HG03439 (cell line): ENCODE results near the gene CDC42EP3.

Experiments
- ATAC-seq: cut with Tn5 transposase; IDR thresholded peaks from one replicate; pipeline ENCODE4 v1.9.1; 2021; ENCODE audit warnings: mild to moderate bottlenecking, moderate library complexity; ENCODE audit not compliant: unreplicated experiment

CDC42EP3 gene

DNA sequence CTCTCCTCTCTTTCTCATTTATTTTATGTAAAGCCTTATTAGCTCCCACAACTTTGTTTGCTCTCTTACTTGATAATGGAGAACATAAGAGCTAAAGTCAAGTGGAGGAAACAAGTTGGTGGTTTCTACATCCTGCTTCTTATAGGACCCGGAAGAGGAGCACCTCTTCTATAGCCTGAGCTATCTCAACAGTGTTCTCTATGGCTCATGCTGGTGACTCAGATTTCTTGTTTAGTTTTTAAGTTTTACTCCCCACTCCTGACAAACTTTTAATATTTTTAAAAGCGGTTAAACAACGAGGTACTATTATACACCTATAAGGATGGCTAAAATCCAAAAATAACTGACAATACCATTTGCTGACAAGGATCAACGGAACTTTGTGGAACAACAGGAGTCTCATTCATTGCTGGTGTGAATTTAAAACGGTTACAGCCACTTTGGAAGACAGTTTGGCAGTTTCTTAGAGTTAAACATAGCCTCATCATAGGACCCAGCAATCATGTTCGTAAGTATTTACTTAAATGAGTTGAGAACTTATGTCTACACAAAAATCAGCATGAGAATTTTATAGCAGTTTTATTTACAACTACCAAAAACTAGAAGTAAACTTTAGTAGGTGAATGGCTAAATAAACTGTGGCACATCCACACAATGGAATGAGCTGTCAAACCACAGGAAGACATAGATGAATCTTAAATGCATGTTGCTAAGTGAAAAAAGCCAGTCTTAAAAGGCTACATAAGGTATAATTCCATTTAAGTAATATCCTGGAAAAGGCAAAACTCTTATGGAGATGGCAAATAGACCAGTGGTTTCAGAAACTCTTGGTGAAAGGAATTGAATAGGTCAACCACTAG, 12.7 kb upstream of the CDC42EP3 start:
- ATAC-seq, result no peak

DNA sequence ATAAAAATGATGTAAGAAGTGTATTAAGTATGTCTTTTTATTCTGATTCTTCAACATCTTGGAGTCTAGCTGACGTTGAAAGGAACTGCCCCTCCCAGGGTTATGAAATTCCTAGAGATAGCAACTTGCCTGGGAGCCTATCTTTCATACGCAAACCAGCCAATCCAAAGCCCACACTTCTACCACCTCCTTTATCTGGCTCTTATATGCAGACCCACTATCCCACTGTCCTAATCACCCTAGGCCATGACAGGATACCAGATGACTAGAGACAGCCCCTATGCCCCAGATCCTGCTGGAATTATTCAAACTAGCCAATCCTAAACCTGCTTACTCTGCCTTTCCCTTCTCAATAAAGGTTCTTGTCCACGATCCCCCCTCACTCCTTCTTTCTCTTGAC, 11.8 kb upstream of the CDC42EP3 start:
- no peak for ATAC-seq

DNA sequence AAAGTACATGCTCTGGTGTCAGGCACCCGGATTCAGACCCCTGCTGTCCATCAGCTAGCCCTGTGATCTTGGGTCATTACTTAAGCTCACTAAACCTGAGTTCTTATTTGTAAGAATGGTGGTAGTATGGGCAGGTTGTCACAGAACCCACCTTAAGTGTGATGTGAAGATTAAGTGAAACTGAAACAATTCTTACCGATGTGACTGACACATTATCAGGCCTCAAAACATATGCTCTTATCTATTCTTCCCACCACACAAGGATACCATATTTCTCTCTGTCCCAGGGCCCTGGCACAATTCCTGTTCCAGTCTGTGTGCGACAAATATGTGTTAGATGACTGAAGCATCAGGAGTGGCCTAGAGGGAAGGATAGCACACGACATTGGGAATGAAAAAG, 11.0 kb upstream of the CDC42EP3 start:
- ATAC-seq, result no peak

DNA sequence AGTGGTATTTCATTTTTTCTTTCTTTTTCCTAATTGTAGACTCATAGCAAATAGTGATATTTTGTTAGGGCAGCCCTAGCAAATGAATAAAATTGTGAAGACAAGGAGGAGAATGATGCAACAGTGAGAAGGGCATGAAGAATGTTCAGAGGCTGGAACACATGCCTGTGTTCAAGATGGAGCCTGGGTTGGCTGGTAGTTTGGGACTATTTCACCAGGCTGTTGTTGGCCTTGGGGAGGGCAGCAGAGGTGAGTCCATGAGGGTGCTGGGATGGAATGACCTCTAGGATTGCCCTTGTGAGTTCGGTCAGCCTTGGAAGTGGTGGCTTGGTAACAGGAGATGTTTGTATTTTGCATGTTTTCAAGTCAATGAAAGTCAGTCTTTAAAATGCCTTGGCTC, 10.1 kb upstream of the CDC42EP3 start:
- no peak for ATAC-seq

DNA sequence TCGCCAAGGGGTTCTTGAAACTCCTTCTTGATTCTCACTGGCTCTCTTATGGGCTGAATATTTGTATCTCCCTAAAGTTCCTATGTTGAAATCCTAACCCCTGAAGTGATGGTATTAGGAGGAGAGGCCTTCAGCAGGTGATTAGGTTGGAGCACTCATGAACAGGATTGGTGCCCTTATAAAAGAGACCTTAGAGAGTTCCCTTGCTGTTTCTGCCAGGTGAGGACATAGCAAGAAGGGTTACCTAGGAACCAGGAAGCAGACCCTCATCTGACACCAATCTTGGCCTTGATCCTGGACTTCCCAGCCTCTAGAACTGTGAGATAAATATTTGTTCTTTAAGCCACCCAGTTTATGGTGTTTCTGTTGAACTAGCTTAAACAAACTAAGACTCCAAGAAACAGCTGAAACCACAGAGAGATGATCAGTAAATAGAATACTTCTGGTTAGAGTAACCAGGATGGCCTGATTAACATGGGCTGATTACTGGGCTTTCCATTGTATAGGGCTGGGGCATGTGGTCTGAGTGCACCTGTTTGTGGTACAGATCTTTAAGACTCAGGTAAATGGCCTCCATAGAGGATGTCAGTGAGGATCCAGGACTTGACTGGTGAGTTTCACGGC, 7.7 kb upstream of the CDC42EP3 start:
- ATAC-seq, result no peak

- ATAC-seq, result no peak
These were observed 4.8 kb upstream of the CDC42EP3 start for GRCh38 chr2:37676274-37676673.

- ATAC-seq, result no peak
These were observed 3.5 kb upstream of the CDC42EP3 start for GRCh38 chr2:37674946-37675345.

DNA sequence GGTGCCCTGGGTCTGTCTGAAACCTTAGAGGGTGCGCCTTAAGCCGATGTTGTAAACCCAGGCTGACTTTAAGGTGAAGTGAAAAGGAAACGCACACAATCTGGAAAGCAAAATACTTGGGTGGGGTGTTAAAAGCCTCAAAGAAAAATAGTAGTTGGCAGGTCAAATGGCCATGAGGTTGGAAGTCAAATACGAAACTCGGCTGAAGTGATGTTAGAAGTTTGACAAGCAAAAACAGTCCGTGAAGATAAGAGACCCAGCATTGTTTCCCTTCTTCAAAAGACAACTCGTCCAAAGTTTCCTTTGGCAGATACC, 1.4 kb upstream of the CDC42EP3 start:
- ATAC-seq, result no peak

DNA sequence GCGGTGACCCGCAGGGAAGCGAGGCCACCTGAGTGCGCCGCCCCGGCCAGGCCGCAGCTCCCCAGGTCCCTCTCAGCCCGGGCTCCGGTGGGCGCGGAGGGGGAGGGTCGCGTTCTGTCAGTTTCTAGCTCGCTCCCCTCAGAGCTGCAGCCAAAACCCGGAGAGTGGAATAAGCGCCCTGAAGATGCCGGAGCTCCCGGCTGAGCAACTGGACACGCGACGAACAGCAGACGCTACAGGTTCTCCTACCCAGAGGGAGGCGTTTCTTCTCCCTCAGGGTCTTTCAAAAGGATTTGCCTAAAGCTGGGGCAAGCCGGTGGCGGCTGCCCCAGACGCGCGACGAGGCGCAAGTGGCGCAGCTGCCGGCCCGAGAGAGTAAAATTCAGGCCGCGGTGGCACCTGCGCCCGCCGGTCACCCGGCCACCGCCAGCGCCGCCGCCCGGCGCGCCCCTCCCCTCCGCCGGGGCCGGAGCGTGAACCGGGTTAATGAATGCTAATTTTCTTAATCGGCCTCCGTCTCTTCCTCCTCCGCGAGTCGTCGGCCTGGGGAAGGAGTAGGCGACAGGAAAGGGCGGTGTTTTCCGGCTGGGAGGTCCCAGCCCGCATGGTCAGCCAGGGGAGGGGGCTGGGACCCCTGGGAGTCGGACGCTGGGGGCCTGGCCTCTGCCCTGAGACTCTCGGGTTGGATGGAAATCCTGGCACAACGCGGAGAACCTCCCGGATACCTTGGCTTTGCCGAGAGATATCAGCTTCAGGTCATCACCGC, 845 bp upstream of the CDC42EP3 start:
- peak; percentile 46 for ATAC-seq

GRCh38 chr2:37671816-37672103, 318 bp upstream of the CDC42EP3 start:
- peak; percentile 12 for ATAC-seq

- ATAC-seq, result no peak
These were observed 949 bp downstream of the CDC42EP3 start for GRCh38 chr2:37670378-37671008.

DNA sequence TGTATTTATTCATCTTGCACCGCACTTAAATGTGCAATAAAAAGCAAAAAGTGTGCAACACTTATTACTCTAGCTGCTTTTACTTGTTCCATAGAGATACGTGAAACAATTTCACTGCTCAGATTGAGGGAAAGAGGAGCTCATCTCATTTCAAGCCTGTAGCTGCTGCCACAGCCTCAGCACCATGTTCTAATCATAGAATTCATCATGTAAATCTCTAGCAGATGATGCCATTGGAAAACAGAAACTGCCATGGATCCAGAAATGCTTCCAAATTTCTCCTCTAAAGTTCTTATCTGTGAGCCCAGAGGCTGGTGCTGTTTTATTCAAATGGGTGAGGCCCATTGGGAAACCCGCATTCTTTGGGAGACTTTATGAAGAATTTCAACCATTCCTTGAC, 2.0 kb downstream of the CDC42EP3 start:
- ATAC-seq, result no peak

DNA sequence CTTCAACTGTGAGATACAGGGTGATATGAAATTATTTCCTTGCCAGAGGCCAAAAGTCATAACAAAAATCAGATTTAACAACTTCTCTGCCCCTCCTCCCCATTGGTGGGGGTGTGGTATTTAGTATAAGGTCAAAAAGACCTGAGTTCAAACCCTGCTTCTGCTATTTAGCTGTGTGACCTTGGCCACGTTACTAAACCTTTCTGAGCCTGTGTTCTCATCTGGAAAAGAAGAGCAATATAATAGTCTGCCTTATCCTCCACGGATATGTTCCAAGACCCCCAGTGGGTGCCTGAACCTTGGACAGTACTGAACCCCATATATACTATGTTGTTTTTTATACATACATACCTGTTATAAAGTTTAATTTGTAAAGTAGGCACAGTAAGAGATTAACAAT, 3.7 kb downstream of the CDC42EP3 start:
- ATAC-seq, result no peak

DNA sequence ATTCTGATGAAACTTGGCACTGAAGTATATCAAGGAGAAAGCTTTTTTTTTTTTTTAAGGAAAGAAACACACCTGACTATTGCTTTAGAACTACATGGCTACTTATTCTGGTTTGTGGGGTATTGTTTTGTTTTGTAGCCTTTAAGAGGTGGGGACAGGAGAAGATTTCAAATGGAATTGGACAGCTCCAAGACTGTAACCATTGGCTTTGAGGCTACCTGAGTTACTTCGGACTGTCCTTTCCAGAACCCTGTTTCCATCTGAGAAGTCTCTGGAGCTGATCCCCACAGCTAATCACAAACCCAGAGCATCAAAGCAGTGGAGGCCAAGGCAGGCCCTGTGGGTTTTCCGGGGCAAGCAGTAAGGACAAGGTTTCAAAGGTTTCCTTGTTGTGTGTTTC, 4.7 kb downstream of the CDC42EP3 start:
- ATAC-seq, result no peak

GRCh38 chr2:37665604-37666362, 5.7 kb downstream of the CDC42EP3 start:
- no peak for ATAC-seq

DNA sequence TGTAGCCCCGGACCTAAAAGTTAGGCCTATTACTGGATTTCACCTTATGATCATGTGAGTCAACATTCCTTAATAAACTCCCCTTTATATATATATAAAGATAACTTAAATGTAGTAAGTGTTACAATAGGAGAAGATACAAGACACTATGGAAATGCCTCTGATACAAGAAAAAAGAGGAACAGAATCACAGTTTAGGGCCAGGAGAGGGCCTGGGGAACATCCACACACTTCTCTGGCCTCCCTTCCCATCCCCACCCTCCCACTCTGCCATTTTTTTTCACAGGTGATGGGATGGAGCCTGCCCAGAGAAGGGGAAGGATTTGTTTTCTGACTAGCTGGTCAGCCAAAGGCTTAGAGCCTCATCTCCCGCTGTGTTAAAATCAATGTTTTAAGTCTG, 6.4 kb downstream of the CDC42EP3 start:
- no peak for ATAC-seq

DNA sequence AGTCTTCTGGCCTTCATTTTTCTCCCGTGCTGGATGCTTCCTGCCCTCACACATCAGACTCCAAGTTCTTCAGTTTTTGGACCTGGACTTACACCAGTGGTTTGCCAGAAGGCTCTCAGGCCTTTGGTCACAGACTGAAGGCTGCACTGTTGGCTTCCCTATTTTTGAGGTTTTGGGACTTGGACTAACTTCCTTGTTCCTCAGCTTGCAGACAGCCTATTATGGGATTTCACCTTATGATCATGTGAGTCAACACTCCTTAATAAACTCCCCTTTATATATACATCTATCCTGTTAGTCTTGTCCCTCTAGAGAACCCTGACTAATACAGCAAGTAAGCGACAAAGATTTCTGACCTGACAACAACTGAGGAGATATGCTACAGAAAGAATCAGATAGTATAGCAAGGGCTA, 7.2 kb downstream of the CDC42EP3 start:
- no peak for ATAC-seq

DNA sequence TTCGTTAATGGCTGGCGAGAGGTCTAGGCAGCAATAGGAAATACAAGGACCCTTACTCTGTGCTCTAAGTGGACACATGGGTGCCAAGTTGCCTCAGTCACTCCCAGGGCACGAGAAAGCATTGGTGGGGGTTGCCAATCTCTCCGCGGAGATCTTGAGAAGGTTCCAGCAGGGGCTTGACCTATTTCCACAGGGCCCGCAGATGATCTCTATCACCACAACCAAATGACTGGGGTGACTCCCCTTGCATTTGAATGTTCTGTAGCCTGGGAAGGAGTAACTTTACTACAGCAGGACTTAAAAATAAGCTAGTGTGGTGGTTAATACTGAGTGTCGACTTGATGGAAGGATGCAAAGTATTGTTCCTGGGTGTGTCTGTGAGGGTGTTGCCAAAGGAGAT, 8.1 kb downstream of the CDC42EP3 start:
- no peak for ATAC-seq

- ATAC-seq, result no peak
These were observed 11.7 kb downstream of the CDC42EP3 start for GRCh38 chr2:37659723-37660122.

GRCh38 chr2:37658682-37659081, 12.8 kb downstream of the CDC42EP3 start:
- no peak for ATAC-seq

- no peak for ATAC-seq
These were observed 14.0 kb downstream of the CDC42EP3 start for GRCh38 chr2:37657471-37657870.
